Neuronal stem cell (in vitro differentiated cells): ENCODE data around the gene SCYGR8.

Experiments
- DNase-seq: peaks from one replicate; pipeline ENCODE4 v3.0.0-alpha.2; 2013; ENCODE audit warnings: low spot score
- H2AFZ ChIP-seq: one replicate; pipeline ENCODE4 v1.6.1; 2013; ENCODE audit warnings: mild to moderate bottlenecking, low read length, inconsistent platforms
- H2AK5ac ChIP-seq: 2 replicates; pipeline ENCODE4 v1.6.1; 2013; ENCODE audit warnings: low read depth, mild to moderate bottlenecking, inconsistent platforms, low read length, moderate library complexity, mixed read lengths
- H2BK120ac ChIP-seq: 2 replicates; pipeline ENCODE4 v1.6.1; 2013; ENCODE audit warnings: low read depth, mild to moderate bottlenecking, inconsistent platforms, low read length, moderate library complexity, mixed read lengths
- H2BK12ac ChIP-seq: one replicate; pipeline ENCODE4 v1.6.1; 2013; ENCODE audit warnings: low read length, inconsistent platforms
- H2BK15ac ChIP-seq: 2 replicates; pipeline ENCODE4 v1.6.1; 2013; ENCODE audit warnings: mild to moderate bottlenecking, low read length, inconsistent platforms, mixed read lengths
- H2BK5ac ChIP-seq: one replicate; pipeline ENCODE4 v1.6.1; 2013; ENCODE audit warnings: inconsistent platforms, mild to moderate bottlenecking, low read length, moderate library complexity
- H3K14ac ChIP-seq: one replicate; pipeline ENCODE4 v1.6.1; 2013; ENCODE audit warnings: low read length, inconsistent platforms
- H3K18ac ChIP-seq: 2 replicates; pipeline ENCODE4 v1.6.1; 2013; ENCODE audit warnings: low read length, inconsistent platforms
- H3K23ac ChIP-seq: 2 replicates; pipeline ENCODE4 v1.6.1; 2013; ENCODE audit warnings: low read depth, mild to moderate bottlenecking, mixed read lengths, low read length, inconsistent platforms; ENCODE audit not compliant: poor library complexity
- H3K27ac ChIP-seq: replicated peaks from 3 replicates; pipeline ENCODE4 v1.5.1; 2013; ENCODE audit warnings: low read length, inconsistent platforms
- H3K27me3 ChIP-seq, 3 experiments: 2 replicates each; pipeline ENCODE4 v1.6.1; 2013; ENCODE audit warnings: low read length in 3 of 3, mild to moderate bottlenecking in 2 of 3, inconsistent platforms in 1 of 3, low read depth in 1 of 3, mixed read lengths in 1 of 3, moderate library complexity in 1 of 3; ENCODE audit not compliant: control insufficient read depth in 3 of 3, insufficient read depth in 3 of 3
- H3K36me3 ChIP-seq, 2 donors: replicated peaks in 1 of 2; 2 replicates each; pipeline ENCODE4 v1.6.1; 2013; ENCODE audit warnings: low read length in 2 of 2; ENCODE audit not compliant: control insufficient read depth in 2 of 2, insufficient read depth in 2 of 2
- H3K4ac ChIP-seq: 2 replicates; pipeline ENCODE4 v1.6.1; 2013; ENCODE audit warnings: inconsistent platforms, mild to moderate bottlenecking, low read length, moderate library complexity
- H3K4me1 ChIP-seq, 2 donors: 1 replicate in 1 of 2; 2 replicates in 1 of 2; pipeline ENCODE4 v1.6.1; 2013; ENCODE audit warnings: low read length in 2 of 2, low read depth in 1 of 2; ENCODE audit not compliant: control insufficient read depth in 2 of 2, insufficient read depth in 1 of 2
- H3K4me2 ChIP-seq: one replicate; pipeline ENCODE4 v1.6.1; 2013; ENCODE audit warnings: mild to moderate bottlenecking, low read length, inconsistent platforms; ENCODE audit not compliant: insufficient read depth, poor library complexity, severe bottlenecking
- H3K4me3 ChIP-seq, 2 donors: 2 replicates each; pipeline ENCODE4 v1.5.1; 2013; ENCODE audit warnings: low read length in 2 of 2, mild to moderate bottlenecking in 2 of 2, inconsistent platforms in 1 of 2, moderate library complexity in 1 of 2
- H3K79me1 ChIP-seq: one replicate; pipeline ENCODE4 v1.6.1; 2013; ENCODE audit warnings: low read depth, mild to moderate bottlenecking, inconsistent platforms, low read length, moderate library complexity
- H3K9ac ChIP-seq: one replicate; pipeline ENCODE4 v1.6.1; 2013; ENCODE audit warnings: mild to moderate bottlenecking, low read depth, low read length, inconsistent platforms; ENCODE audit not compliant: poor library complexity
- H3K9me3 ChIP-seq, 2 donors: replicated peaks in 1 of 2; 2 replicates each; pipeline versions ENCODE3 to v1.6.1; 2013; ENCODE audit warnings: low read length in 2 of 2, mild to moderate bottlenecking in 2 of 2, inconsistent platforms in 1 of 2, low read depth in 1 of 2, mixed read lengths in 1 of 2, moderate library complexity in 1 of 2; ENCODE audit not compliant: control insufficient read depth in 2 of 2, insufficient read depth in 1 of 2
- H4K8ac ChIP-seq: one replicate; pipeline ENCODE4 v1.6.1; 2013; ENCODE audit warnings: low read depth, mild to moderate bottlenecking, inconsistent platforms, low read length, moderate library complexity
- H4K91ac ChIP-seq: one replicate; pipeline ENCODE4 v1.6.1; 2013; ENCODE audit warnings: low read length, low read depth, mild to moderate bottlenecking, inconsistent platforms; ENCODE audit not compliant: poor library complexity
- WGBS, 2 donors: extraction: QIAGEN DNeasy Blood & Tissue Kit; methylation state at CpG; one replicate each; pipeline ENCODE4 v1.1.7; 2013; ENCODE audit warnings: missing lambda C conversion rate in 2 of 2, mixed read lengths in 1 of 2; ENCODE audit not compliant: insufficient read length in 2 of 2, insufficient replicate concordance in 1 of 2; ENCODE audit errors: extremely low coverage in 2 of 2; 5-methylcytosine and 5-hydroxymethylcytosine counted together

SCYGR8 gene

GRCh38 chr2:227703961-227704360, 41.7 kb upstream of the SCYGR8 start:
- H4K91ac ChIP-seq, result no peak overlapping the region
- H2AK5ac ChIP-seq, result no peak overlapping the region
- no CpG with 5 or more reads among the region's 3 CpGs for WGBS, 2 donors
- H3K4ac ChIP-seq, result no peak overlapping the region
- no peak overlapping the region for H3K4me3 ChIP-seq
- no peak overlapping the region for H2BK15ac ChIP-seq
- no peaks in the 10 kb centered on the region for H3K27me3 ChIP-seq
- H3K36me3 ChIP-seq, result no peaks in the 10 kb centered on the region
- H2BK120ac ChIP-seq, result no peak overlapping the region
- H2BK5ac ChIP-seq, result no peak overlapping the region
- H2AFZ ChIP-seq, result no peak overlapping the region
- no peak overlapping the region for H3K4me2 ChIP-seq
- no peak overlapping the region for H3K18ac ChIP-seq
- H3K27ac ChIP-seq, result no peak overlapping the region
- H2BK12ac ChIP-seq, result no peak overlapping the region
- no peaks in the 10 kb centered on the region for H3K79me1 ChIP-seq
- H3K4me1 ChIP-seq, result peaks cover 0 to 2% of the 10 kb centered on the region in 2 donors
- no peak overlapping the region for H3K9ac ChIP-seq
- no peak overlapping the region for H4K8ac ChIP-seq
- H3K9me3 ChIP-seq, result no peaks in the 10 kb centered on the region
- H3K14ac ChIP-seq, result no peak overlapping the region
- no peak for DNase-seq
- no peak overlapping the region for H3K23ac ChIP-seq

- Histone ChIP-seq H3K27ac (no peak overlapping the region), H2BK5ac (no peak overlapping the region), H3K4me3 (no peak overlapping the region), H2BK15ac (no peak overlapping the region), H3K4me2 (no peak overlapping the region), H2AK5ac (no peak overlapping the region), H2BK120ac (no peak overlapping the region), H3K4me1 (peaks cover 0 to 2% of the 10 kb centered on the region in 2 donors), H2AFZ (no peak overlapping the region), H3K14ac (no peak overlapping the region), H3K4ac (no peak overlapping the region), H4K8ac (no peak overlapping the region), H3K36me3 (no peaks in the 10 kb centered on the region), H3K18ac (peak overlapping the region; percentile 15), H3K23ac (no peak overlapping the region), H3K9me3 (no peaks in the 10 kb centered on the region), H2BK12ac (no peak overlapping the region), H3K79me1 (no peaks in the 10 kb centered on the region), H4K91ac (no peak overlapping the region), H3K27me3 (no peaks in the 10 kb centered on the region), H3K9ac (no peak overlapping the region)
- no CpG with 5 or more reads among the region's 4 CpGs for WGBS, 2 donors
- no peak for DNase-seq
Observed at GRCh38 chr2:227706859-227707258, 38.8 kb upstream of the SCYGR8 start.

- Histone ChIP-seq H3K4me1 (peaks cover 0 to 2% of the 10 kb centered on the region in 2 donors), H3K23ac (no peak overlapping the region), H4K8ac (no peak overlapping the region), H3K27me3 (no peaks in the 10 kb centered on the region), H3K9me3 (no peaks in the 10 kb centered on the region), H3K18ac (no peak overlapping the region), H2BK120ac (no peak overlapping the region), H2AK5ac (no peak overlapping the region), H3K14ac (no peak overlapping the region), H3K79me1 (no peaks in the 10 kb centered on the region), H2BK15ac (no peak overlapping the region), H3K4me3 (no peak overlapping the region), H3K9ac (no peak overlapping the region), H3K4ac (no peak overlapping the region), H4K91ac (no peak overlapping the region), H3K4me2 (no peak overlapping the region), H3K36me3 (no peaks in the 10 kb centered on the region), H2BK5ac (no peak overlapping the region), H2AFZ (no peak overlapping the region), H3K27ac (no peak overlapping the region), H2BK12ac (no peak overlapping the region)
- WGBS, 2 donors, result no CpG with 5 or more reads among the region's 6 CpGs
- DNase-seq, result no peak
Observed at GRCh38 chr2:227707390-227707789, 38.3 kb upstream of the SCYGR8 start.

DNA sequence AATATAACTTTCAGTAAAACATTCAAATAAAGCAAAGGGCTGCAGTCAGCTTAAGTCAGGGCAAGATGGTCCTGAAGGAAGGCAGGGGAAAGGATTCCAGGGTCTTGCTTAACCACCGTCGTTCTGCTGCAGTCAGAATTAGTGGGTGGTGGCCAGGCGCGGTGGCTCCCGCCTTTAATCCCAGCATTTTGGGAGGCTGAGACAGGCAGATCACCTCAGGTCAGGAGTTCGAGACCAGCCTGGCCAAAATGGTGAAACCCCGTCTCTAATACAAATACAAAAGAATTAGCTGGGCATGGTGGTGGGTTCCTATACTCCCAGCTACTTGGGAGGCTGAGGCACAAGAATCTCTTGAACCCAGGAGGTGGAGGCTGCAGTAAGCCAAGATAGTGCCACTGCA, 34.7 kb upstream of the SCYGR8 start:
- Histone ChIP-seq H3K79me1 (no peaks in the 10 kb centered on the region), H2AFZ (no peak overlapping the region), H3K27me3 (no peaks in the 10 kb centered on the region), H3K4me1 (peaks cover 0 to 2% of the 10 kb centered on the region in 2 donors), H2AK5ac (no peak overlapping the region), H3K23ac (no peak overlapping the region), H3K4ac (no peak overlapping the region), H3K14ac (no peak overlapping the region), H3K4me3 (no peak overlapping the region), H4K91ac (no peak overlapping the region), H3K9me3 (no peaks in the 10 kb centered on the region), H3K9ac (no peak overlapping the region), H2BK15ac (no peak overlapping the region), H3K18ac (no peak overlapping the region), H3K27ac (no peak overlapping the region), H3K36me3 (no peaks in the 10 kb centered on the region), H2BK5ac (no peak overlapping the region), H3K4me2 (no peak overlapping the region), H2BK120ac (no peak overlapping the region), H4K8ac (no peak overlapping the region), H2BK12ac (no peak overlapping the region)
- DNase-seq, result no peak
- WGBS, 2 donors, result no CpG with 5 or more reads among the region's 7 CpGs
